Vagina (tissue), 2 donors: ENCODE measurements around the gene PLD2.

Experiments
- CTCF ChIP-seq, 3 experiments: fragments of 450-650 bp in 2 of 3; fragments of 200-600 bp in 1 of 3; sonication (generic) in 1 of 3; IDR thresholded peaks; one replicate each; pipeline ENCODE4 v1.5.1; 2017 to 2019; ENCODE audit warnings: antibody characterized with exemption in 3 of 3, mild to moderate bottlenecking in 2 of 3, moderate library complexity in 2 of 3
- POLR2A ChIP-seq, 2 donors: fragments of 450-650 bp; IDR thresholded peaks; one replicate each; pipeline ENCODE4 v1.6.1; 2017; ENCODE audit warnings: antibody characterized with exemption in 2 of 2, mild to moderate bottlenecking in 2 of 2, moderate library complexity in 2 of 2

- no peak for TF ChIP-seq CTCF (IDR thresholded peaks at IDR 0.05)
- TF ChIP-seq POLR2A (IDR thresholded peaks at IDR 0.05): no peak
These were observed 1.4 kb downstream of the PLD2 start for GRCh38 chr17:4808378-4808767.
